Measurements from ENCODE around the gene SLC25A33. TPM values are rescaled to one million over a fixed set of nuclear protein-coding genes. Genes with fewer than 3 reads are reported as not detected.
"Not testable (repeated sequence)": the region's sequence is repeated elsewhere in the genome, so short reads cannot be mapped to it uniquely, and the experiment has no call there.

Gene SLC25A33
- total RNA-seq, 2 donors from 2014 or later: 4.1 to 12.3 TPM

- no peak for TF ChIP-seq CTCF (IDR thresholded peaks at IDR 0.05)
- Histone ChIP-seq H3K27ac (no peak overlapping the region), H3K27me3 (replicated peaks; ENCODE audit: insufficient read depth) (no peaks in the 10 kb centered on the region), H3K4me3 (no peak overlapping the region), H3K36me3 (no peaks in the 10 kb centered on the region), H3K9me3 (no peaks in the 10 kb centered on the region), H3K4me1 (ENCODE audit: control insufficient read depth in 1 of 2, low read depth in 2 of 2) (peaks cover 6 to 29% of the 10 kb centered on the region in 2 donors)
- ATAC-seq (ENCODE audit: insufficient number of reproducible peaks, low FRiP score, low read depth) (no peak), DNase-seq (ENCODE audit: low spot score) (no peak)
Observed at GRCh38 chr1:9559673-9560072, 20.4 kb downstream of the SLC25A33 start.

- not testable (repeated sequence) for DNase-seq (ENCODE audit: low spot score); H3K27me3 ChIP-seq (replicated peaks; ENCODE audit: insufficient read depth); H3K27ac ChIP-seq; ATAC-seq (ENCODE audit: insufficient number of reproducible peaks, low FRiP score, low read depth); H3K36me3 ChIP-seq; H3K9me3 ChIP-seq; H3K4me3 ChIP-seq
- peaks cover 6 to 25% of the 10 kb centered on the region in 2 donors for H3K4me1 ChIP-seq (ENCODE audit: control insufficient read depth in 1 of 2, low read depth in 2 of 2)
Observed at GRCh38 chr1:9560090-9560489, 20.8 kb downstream of the SLC25A33 start.

GRCh38 chr1:9561429-9561828 lies 22.2 kb downstream of the SLC25A33 start:
- ATAC-seq (ENCODE audit: insufficient number of reproducible peaks, low FRiP score, low read depth) (peak; percentile 76), DNase-seq (ENCODE audit: low spot score) (no peak)
- no peak for TF ChIP-seq CTCF (IDR thresholded peaks at IDR 0.05)
- no peak overlapping the region for H3K4me3 ChIP-seq
- H3K27ac ChIP-seq: no peak overlapping the region
- H3K4me1 ChIP-seq (ENCODE audit: control insufficient read depth in 1 of 2, low read depth in 2 of 2): peaks cover 3 to 12% of the 10 kb centered on the region in 2 donors
- no peaks in the 10 kb centered on the region for H3K9me3 ChIP-seq
- no peaks in the 10 kb centered on the region for H3K27me3 ChIP-seq (replicated peaks; ENCODE audit: insufficient read depth)
- no peaks in the 10 kb centered on the region for H3K36me3 ChIP-seq

GRCh38 chr1:9569267-9569666 lies 30.0 kb downstream of the SLC25A33 start:
- no peak for TF ChIP-seq CTCF (IDR thresholded peaks at IDR 0.05)
- H3K27me3 ChIP-seq (replicated peaks; ENCODE audit: insufficient read depth): no peaks in the 10 kb centered on the region
- no peaks in the 10 kb centered on the region for H3K4me1 ChIP-seq (ENCODE audit: control insufficient read depth in 1 of 2, low read depth in 2 of 2)
- H3K27ac ChIP-seq: no peak overlapping the region
- H3K9me3 ChIP-seq: no peaks in the 10 kb centered on the region
- ATAC-seq (ENCODE audit: insufficient number of reproducible peaks, low FRiP score, low read depth) (no peak), DNase-seq (ENCODE audit: low spot score) (no peak)
- no peaks in the 10 kb centered on the region for H3K36me3 ChIP-seq
- no peak overlapping the region for H3K4me3 ChIP-seq

GRCh38 chr1:9570886-9571529 lies 31.7 kb downstream of the SLC25A33 start:
- not testable (repeated sequence) for H3K36me3 ChIP-seq; H3K4me3 ChIP-seq; DNase-seq (ENCODE audit: low spot score); H3K27me3 ChIP-seq (replicated peaks; ENCODE audit: insufficient read depth); H3K9me3 ChIP-seq; H3K4me1 ChIP-seq (ENCODE audit: control insufficient read depth in 1 of 2, low read depth in 2 of 2); H3K27ac ChIP-seq; ATAC-seq (ENCODE audit: insufficient number of reproducible peaks, low FRiP score, low read depth)

GRCh38 chr1:9573723-9574122 lies 34.5 kb downstream of the SLC25A33 start:
- DNase-seq (ENCODE audit: low spot score) (no peak), ATAC-seq (ENCODE audit: insufficient number of reproducible peaks, low FRiP score, low read depth) (peak; percentile 31)
- H3K9me3 ChIP-seq: no peaks in the 10 kb centered on the region
- no peaks in the 10 kb centered on the region for H3K4me1 ChIP-seq (ENCODE audit: control insufficient read depth in 1 of 2, low read depth in 2 of 2)
- H3K36me3 ChIP-seq: no peaks in the 10 kb centered on the region
- H3K4me3 ChIP-seq: no peak overlapping the region
- TF ChIP-seq CTCF (IDR thresholded peaks at IDR 0.05): peak; percentile 16
- no peak overlapping the region for H3K27ac ChIP-seq
- H3K27me3 ChIP-seq (replicated peaks; ENCODE audit: insufficient read depth): no peaks in the 10 kb centered on the region
